ENCODE measurements around the gene ILKAP. TPM values are rescaled to one million over a fixed set of nuclear protein-coding genes. Genes with fewer than 3 reads are reported as not detected.

The ILKAP gene
- total and polyA plus RNA-seq, 2 donors (not counting 1 experiment from before 2014, with no cell fraction given) = 82.5 to 98.6 TPM

DNA sequence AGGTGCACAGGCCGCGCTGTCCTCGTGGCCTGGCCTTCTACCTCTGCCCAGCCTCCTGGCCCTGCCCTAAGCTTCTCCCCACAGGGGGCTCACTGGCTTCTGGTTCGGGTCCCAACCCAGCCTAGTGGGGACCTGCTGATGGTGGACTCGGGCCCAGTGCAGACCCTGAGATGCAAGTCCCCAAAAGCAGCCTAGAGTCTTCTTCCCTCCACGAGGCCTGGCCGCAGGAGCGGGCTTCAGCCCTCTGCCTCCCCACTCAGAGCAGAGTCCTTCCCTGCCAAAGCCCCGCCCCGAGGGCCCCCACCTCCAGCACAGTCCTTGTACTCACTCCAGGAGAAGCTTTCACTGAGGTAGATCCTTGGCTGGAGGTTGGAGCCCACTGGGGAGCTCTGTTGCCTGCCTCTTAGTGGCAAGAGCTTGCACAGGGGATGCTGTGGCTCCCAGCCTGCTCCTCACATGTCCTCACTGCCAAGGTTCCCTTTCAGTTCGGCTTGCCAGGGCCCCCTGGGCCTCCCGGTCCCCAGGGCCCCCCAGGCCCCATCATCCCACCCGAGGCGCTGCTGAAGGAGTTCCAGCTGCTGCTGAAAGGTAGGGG, 41.1 kb downstream of the ILKAP start:
- 91% methylated on average over 11 of the region's 14 CpGs for WGBS (ENCODE audit: insufficient coverage)

More for the DNA sequence above, 41.1 kb downstream of the ILKAP start:
- no peaks in the 10 kb centered on the region for H3K36me3 ChIP-seq (replicated peaks in 1 of 2; ENCODE audit: control extremely low read depth in 1 of 2, control insufficient read depth in 1 of 2, extremely low read depth in 1 of 2, insufficient read depth in 2 of 2, low read length in 1 of 2)
- H3K9me3 Mint-ChIP-seq (ENCODE audit: insufficient read depth) = no peaks in the 10 kb centered on the region
- H2AFZ ChIP-seq (ENCODE audit: insufficient read depth, low read depth, low read length, poor library complexity, severe bottlenecking) = no peak overlapping the region
- H3K4me3 Mint-ChIP-seq = no peak overlapping the region
- DNase-seq (no peak), ATAC-seq (ENCODE audit: low read depth) (no peak)
- intact Hi-C loops (cut with micrococcal nuclease) = no loop called here
- no peak overlapping the region for H3K4me2 ChIP-seq (replicated peaks; ENCODE audit: low read depth, low read length, poor library complexity, severe bottlenecking)
- POLR2A ChIA-PET = no interaction called here
- H3K27me3 Mint-ChIP-seq = peaks cover 21% of the 10 kb centered on the region
- H3K27me3 ChIP-seq (replicated peaks in 1 of 4; ENCODE audit: control extremely low read depth in 1 of 4, control insufficient read depth in 3 of 4, insufficient read depth in 4 of 4, low read length in 3 of 4) = peaks cover 0 to 35% (median 8%) of the 10 kb centered on the region in 4 experiments
- H3K9ac ChIP-seq (ENCODE audit: low read length) = no peak overlapping the region
- CTCF ChIA-PET = interaction anchor here (0.9 kb wide), 1 partner anchor 9 kb away, joined by 3 read pairs; no protein-coding TSS in a partner anchor
- H3K4me3 ChIP-seq (ENCODE audit: control extremely low read depth in 1 of 5, extremely low read depth in 1 of 5, insufficient read depth in 1 of 5, low read depth in 2 of 5, low read length in 4 of 5) = no peak overlapping the region
- peaks cover 16 to 19% of the 10 kb centered on the region in 2 donors for H3K4me1 ChIP-seq (ENCODE audit: control insufficient read depth in 2 of 2, insufficient read depth in 2 of 2, low read length in 2 of 2)
- H4K20me1 ChIP-seq (ENCODE audit: control insufficient read depth, insufficient read depth, low read length, poor library complexity, severe bottlenecking) = no peaks in the 10 kb centered on the region
- no peak overlapping the region for H3K27ac ChIP-seq (ENCODE audit: low read length in 2 of 2)
- H3K4me1 Mint-ChIP-seq = peaks cover 15% of the 10 kb centered on the region
- peaks cover 0 to 17% (median 0%) of the 10 kb centered on the region in 3 donors for H3K9me3 ChIP-seq (ENCODE audit: control extremely low read depth in 1 of 3, control insufficient read depth in 2 of 3, insufficient read depth in 1 of 3, low read length in 2 of 3)
- no peak overlapping the region for H3K27ac Mint-ChIP-seq
- TF ChIP-seq, protein P1, sequence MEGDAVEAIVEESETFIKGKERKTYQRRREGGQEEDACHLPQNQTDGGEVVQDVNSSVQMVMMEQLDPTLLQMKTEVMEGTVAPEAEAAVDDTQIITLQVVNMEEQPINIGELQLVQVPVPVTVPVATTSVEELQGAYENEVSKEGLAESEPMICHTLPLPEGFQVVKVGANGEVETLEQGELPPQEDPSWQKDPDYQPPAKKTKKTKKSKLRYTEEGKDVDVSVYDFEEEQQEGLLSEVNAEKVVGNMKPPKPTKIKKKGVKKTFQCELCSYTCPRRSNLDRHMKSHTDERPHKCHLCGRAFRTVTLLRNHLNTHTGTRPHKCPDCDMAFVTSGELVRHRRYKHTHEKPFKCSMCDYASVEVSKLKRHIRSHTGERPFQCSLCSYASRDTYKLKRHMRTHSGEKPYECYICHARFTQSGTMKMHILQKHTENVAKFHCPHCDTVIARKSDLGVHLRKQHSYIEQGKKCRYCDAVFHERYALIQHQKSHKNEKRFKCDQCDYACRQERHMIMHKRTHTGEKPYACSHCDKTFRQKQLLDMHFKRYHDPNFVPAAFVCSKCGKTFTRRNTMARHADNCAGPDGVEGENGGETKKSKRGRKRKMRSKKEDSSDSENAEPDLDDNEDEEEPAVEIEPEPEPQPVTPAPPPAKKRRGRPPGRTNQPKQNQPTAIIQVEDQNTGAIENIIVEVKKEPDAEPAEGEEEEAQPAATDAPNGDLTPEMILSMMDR (IDR thresholded peaks at IDR 0.05) = no peak
- no peak for TF ChIP-seq EZH2 (IDR thresholded peaks at IDR 0.05; ENCODE audit: borderline replicate concordance, insufficient read depth, low read depth, low read length, poor library complexity, severe bottlenecking)
- H3K79me2 ChIP-seq (ENCODE audit: control insufficient read depth, insufficient read depth, low read length) = no peaks in the 10 kb centered on the region
